Fibroblast of lung (primary cell): ENCODE results near the gene LMO7.

Source experiments
- EZH2 ChIP-seq: IDR thresholded peaks from 2 replicates; pipeline ENCODE4 v1.5.1; 2012; ENCODE audit warnings: low read length, control low read depth, mild to moderate bottlenecking; ENCODE audit errors: missing control alignments
- TF ChIP-seq, protein P1 (sequence below), 2 donors: IDR thresholded peaks in 1 of 2; conservative IDR thresholded peaks in 1 of 2; 1 replicate in 1 of 2; 2 replicates in 1 of 2; pipeline ENCODE4 v1.5.1; 2011 to 2012; ENCODE audit warnings: low read length in 2 of 2, control low read depth in 1 of 2, inconsistent platforms in 1 of 2, low read depth in 1 of 2, mild to moderate bottlenecking in 1 of 2

DNA sequence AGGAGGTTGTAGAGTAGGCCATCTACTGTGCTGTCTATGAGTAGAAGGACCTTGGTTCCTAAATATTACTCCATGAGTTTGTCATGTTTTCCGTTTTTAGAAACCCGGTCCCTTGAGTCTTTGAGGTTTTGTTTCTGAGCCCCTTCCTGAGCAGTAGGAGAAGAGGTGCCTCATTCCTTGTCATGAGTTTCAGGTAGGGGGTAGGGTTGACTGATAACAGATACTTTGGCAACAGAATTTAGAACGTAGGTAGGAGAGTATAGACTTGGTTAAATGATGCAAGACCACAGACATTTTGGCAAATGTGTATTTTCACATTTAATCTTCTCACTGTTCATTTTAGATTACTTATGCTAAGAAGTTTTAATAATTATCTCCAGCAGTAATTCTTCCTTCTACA, 24.6 kb downstream of the LMO7 start:
- TF ChIP-seq, protein P1, sequence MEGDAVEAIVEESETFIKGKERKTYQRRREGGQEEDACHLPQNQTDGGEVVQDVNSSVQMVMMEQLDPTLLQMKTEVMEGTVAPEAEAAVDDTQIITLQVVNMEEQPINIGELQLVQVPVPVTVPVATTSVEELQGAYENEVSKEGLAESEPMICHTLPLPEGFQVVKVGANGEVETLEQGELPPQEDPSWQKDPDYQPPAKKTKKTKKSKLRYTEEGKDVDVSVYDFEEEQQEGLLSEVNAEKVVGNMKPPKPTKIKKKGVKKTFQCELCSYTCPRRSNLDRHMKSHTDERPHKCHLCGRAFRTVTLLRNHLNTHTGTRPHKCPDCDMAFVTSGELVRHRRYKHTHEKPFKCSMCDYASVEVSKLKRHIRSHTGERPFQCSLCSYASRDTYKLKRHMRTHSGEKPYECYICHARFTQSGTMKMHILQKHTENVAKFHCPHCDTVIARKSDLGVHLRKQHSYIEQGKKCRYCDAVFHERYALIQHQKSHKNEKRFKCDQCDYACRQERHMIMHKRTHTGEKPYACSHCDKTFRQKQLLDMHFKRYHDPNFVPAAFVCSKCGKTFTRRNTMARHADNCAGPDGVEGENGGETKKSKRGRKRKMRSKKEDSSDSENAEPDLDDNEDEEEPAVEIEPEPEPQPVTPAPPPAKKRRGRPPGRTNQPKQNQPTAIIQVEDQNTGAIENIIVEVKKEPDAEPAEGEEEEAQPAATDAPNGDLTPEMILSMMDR (conservative IDR thresholded peaks at IDR 0.05 in 1 of 2, IDR thresholded peaks at IDR 0.05 in 1 of 2; ENCODE audit: low read depth in 1 of 2, low read length in 2 of 2), result no peak
- no peak for TF ChIP-seq EZH2
